HCT116 (cell line): ENCODE results near the gene IBA57. TPM values are rescaled to one million over a fixed set of nuclear protein-coding genes. Genes with fewer than 3 reads are reported as not detected.

ENCODE experiments used
- ATAC-seq: fragments of 200-7000 bp; cut with Tn5 transposase; 2 replicates; pipeline ENCODE4 v1.9.1; 2020; ENCODE audit warnings: mild to moderate bottlenecking, moderate library complexity
- BruUV-seq: library from RNA; stranded (reverse); fragments of 400-500 nt; replicated peaks from 2 replicates; lab custom pipeline; 2021; lab: Mats Ljungman, UMichigan
- CTCF ChIA-PET: fragments of 300-600 bp; sonication (Branson Sonifier 250); formaldehyde crosslinking; loops from one replicate; lab custom pipeline; 2021; ENCODE audit warnings: antibody characterized with exemption; lab: Charles Lee
- POLR2A ChIA-PET: fragments of 300-600, 350-600 bp; sonication (Branson Sonifier 250); formaldehyde crosslinking; loops from one replicate; lab custom pipeline; 2021; ENCODE audit warnings: antibody characterized with exemption; lab: Charles Lee
- RAD21 ChIA-PET, 2 experiments: fragments of 300-600 bp; sonication (Branson Sonifier 250); formaldehyde crosslinking; loops; one replicate each; lab custom pipeline; 2023; ENCODE audit warnings: low total read pairs in 2 of 2; ENCODE audit not compliant: uncharacterized antibody in 2 of 2, unreplicated experiment in 2 of 2, low non-redundant PET in 1 of 2; lab: Charles Lee
- DNase-seq: peaks from one replicate; pipeline ENCODE4 v3.0.0-alpha.2; 2010; ENCODE audit warnings: low read depth, low spot score
- H2AFZ ChIP-seq: fragments of 200-600 bp; shearing (Covaris generic), sonication (generic); 2 replicates; pipeline ENCODE4 v1.6.1; 2017; ENCODE audit warnings: low read depth, mixed run types, mixed read lengths, antibody characterized with exemption, low read length; ENCODE audit not compliant: poor library complexity, severe bottlenecking
- H3K27ac ChIP-seq: 2 replicates; pipeline ENCODE4 v1.5.1; 2012; ENCODE audit warnings: low read depth, low read length
- H3K27me3 ChIP-seq: fragments of 200-600 bp; sonication (generic); 2 replicates; pipeline ENCODE4 v1.6.1; 2016; ENCODE audit warnings: mixed run types, low read length, mixed read lengths; ENCODE audit not compliant: insufficient read depth
- H3K36me3 ChIP-seq, 2 experiments: fragments of 200-500 bp in 1 of 2; fragments of 200-600 bp in 1 of 2; sonication (Bioruptor generic) in 1 of 2; sonication (generic) in 1 of 2; 2 replicates each; pipeline versions ENCODE4 v1.5.1 to v1.6.1; 2014 to 2016; ENCODE audit warnings: low read length in 2 of 2, inconsistent platforms in 1 of 2, mixed read lengths in 1 of 2, mixed run types in 1 of 2; ENCODE audit not compliant: insufficient read depth in 2 of 2, control insufficient read depth in 1 of 2
- H3K4me1 ChIP-seq, 2 experiments: fragments of 200-600 bp in 1 of 2; sonication (generic) in 1 of 2; 2 replicates each; pipeline versions ENCODE4 v1.5.1 to v1.6.1; 2012 to 2017; ENCODE audit warnings: low read length in 2 of 2, inconsistent platforms in 1 of 2, mild to moderate bottlenecking in 1 of 2, mixed read lengths in 1 of 2, mixed run types in 1 of 2, moderate library complexity in 1 of 2; ENCODE audit not compliant: insufficient read depth in 2 of 2, control insufficient read depth in 1 of 2
- H3K4me2 ChIP-seq: fragments of 200-600 bp; sonication (generic); 2 replicates; pipeline ENCODE4 v1.6.1; 2017; ENCODE audit warnings: mixed run types, low read length, mixed read lengths
- H3K4me3 ChIP-seq, 2 experiments: fragments of 200-600 bp in 1 of 2; sonication (generic) in 1 of 2; replicated peaks in 1 of 2; 2 replicates each; pipeline ENCODE4 v1.5.1; 2011 to 2016; ENCODE audit warnings: low read length in 2 of 2, control low read depth in 1 of 2, low read depth in 1 of 2, mild to moderate bottlenecking in 1 of 2, mixed read lengths in 1 of 2, mixed run types in 1 of 2
- H3K79me2 ChIP-seq: fragments of 200-600 bp; sonication (generic); 2 replicates; pipeline ENCODE4 v1.6.1; 2017; ENCODE audit warnings: mild to moderate bottlenecking, mixed run types, low read length, moderate library complexity, mixed read lengths; ENCODE audit not compliant: insufficient read depth
- H3K9ac ChIP-seq: fragments of 200-600 bp; sonication (generic); 2 replicates; pipeline ENCODE4 v1.6.1; 2016; ENCODE audit warnings: low read length, mixed read lengths
- H3K9me2 ChIP-seq: fragments of 200-600 bp; sonication (generic), shearing (Covaris generic); 2 replicates; pipeline ENCODE4 v1.6.1; 2017; ENCODE audit warnings: mixed run types, mild to moderate bottlenecking, moderate library complexity; ENCODE audit not compliant: insufficient read depth
- H3K9me3 ChIP-seq, 2 experiments: fragments of 200-500 bp in 1 of 2; fragments of 200-600 bp in 1 of 2; sonication (Bioruptor generic) in 1 of 2; sonication (generic) in 1 of 2; 2 replicates each; pipeline ENCODE4 v1.6.1; 2014 to 2017; ENCODE audit warnings: low read length in 2 of 2, mixed read lengths in 2 of 2, inconsistent platforms in 1 of 2, low read depth in 1 of 2, mild to moderate bottlenecking in 1 of 2, mixed run types in 1 of 2, moderate library complexity in 1 of 2; ENCODE audit not compliant: control insufficient read depth in 1 of 2, insufficient read depth in 1 of 2
- H4K20me1 ChIP-seq: fragments of 200-600 bp; sonication (generic), shearing (Covaris generic); 2 replicates; pipeline ENCODE4 v1.6.1; 2017; ENCODE audit warnings: mixed run types, mild to moderate bottlenecking, moderate library complexity; ENCODE audit not compliant: insufficient read depth
- CBX3 ChIP-seq: IDR thresholded peaks from 2 replicates; pipeline ENCODE4 v1.6.1; 2012; ENCODE audit warnings: low read depth
- ELF1 ChIP-seq: IDR thresholded peaks from 2 replicates; pipeline ENCODE4 v1.6.1; 2012; ENCODE audit warnings: low read depth, borderline replicate concordance
- EZH2 ChIP-seq: fragments of 200-600 bp; sonication (generic); IDR thresholded peaks from 2 replicates; pipeline ENCODE4 v1.6.1; 2017; ENCODE audit warnings: antibody characterized with exemption, mixed run types
- EZH2phosphoT487 ChIP-seq: fragments of 200-600 bp; IDR thresholded peaks from 2 replicates; pipeline ENCODE4 v1.6.1; 2018; ENCODE audit warnings: antibody characterized with exemption, borderline replicate concordance
- JUND ChIP-seq: IDR thresholded peaks from 2 replicates; pipeline ENCODE4 v1.6.1; 2012
- POLR2A ChIP-seq: IDR thresholded peaks from 2 replicates; pipeline ENCODE4 v1.7.0; 2011; ENCODE audit warnings: borderline replicate concordance; ENCODE audit not compliant: insufficient read depth, insufficient read length; ENCODE audit errors: extremely low read depth
- POLR2AphosphoS5 ChIP-seq: IDR thresholded peaks from 2 replicates; pipeline ENCODE4 v1.6.1; 2011; ENCODE audit warnings: mild to moderate bottlenecking, low read depth, low read length, moderate library complexity
- RAD21 ChIP-seq: IDR thresholded peaks from 2 replicates; pipeline ENCODE4 v1.6.1; 2012; ENCODE audit warnings: low read depth, mild to moderate bottlenecking
- SIN3A ChIP-seq: IDR thresholded peaks from 2 replicates; pipeline ENCODE4 v1.6.1; 2012; ENCODE audit warnings: low read depth
- SRF ChIP-seq: IDR thresholded peaks from 2 replicates; pipeline ENCODE4 v1.6.1; 2012; ENCODE audit warnings: low read depth
- YY1 ChIP-seq: IDR thresholded peaks from 2 replicates; pipeline ENCODE4 v1.6.1; 2011; ENCODE audit warnings: low read length, low read depth, moderate library complexity, mild to moderate bottlenecking; ENCODE audit not compliant: insufficient replicate concordance; ENCODE audit errors: extremely low read depth
- ZFX ChIP-seq: fragments of 450-650 bp; IDR thresholded peaks from 2 replicates; pipeline ENCODE4 v1.6.1; 2017
- ZNF274 ChIP-seq: fragments of 200-500 bp; sonication (Bioruptor generic); IDR thresholded peaks from 2 replicates; pipeline ENCODE4 v1.6.1; 2014; ENCODE audit warnings: mild to moderate bottlenecking, low read depth, low read length, inconsistent platforms
- intact Hi-C: fragments of 100-400 bp; cut with micrococcal nuclease; formaldehyde crosslinking; loops from 2 replicates; pipeline ENCODE4 v1.10.0; 2022
- total RNA-seq: library from RNA; stranded (reverse); gene quantifications from one replicate; pipeline ENCODE4 v1.2.1, GENCODE V29; 2021; ENCODE audit not compliant: unreplicated experiment
- TF ChIP-seq, protein P1 (sequence below): IDR thresholded peaks from 2 replicates; pipeline ENCODE4 v1.6.1; 2012; ENCODE audit warnings: low read depth
- TF ChIP-seq, protein P2 (sequence below): IDR thresholded peaks from 2 replicates; pipeline ENCODE4 v1.6.1; 2011; ENCODE audit warnings: mild to moderate bottlenecking, low read length, moderate library complexity; ENCODE audit not compliant: insufficient replicate concordance; ENCODE audit errors: extremely low read depth
- TF ChIP-seq, protein P3 (sequence below): IDR thresholded peaks from 2 replicates; pipeline ENCODE4 v1.6.1; 2012
- TF ChIP-seq, protein P4 (sequence below): IDR thresholded peaks from 2 replicates; pipeline ENCODE4 v1.6.1; 2012
- TF ChIP-seq, protein P5 (sequence below), 3 experiments: fragments of 200-600 bp in 1 of 3; sonication (generic) in 1 of 3; IDR thresholded peaks in 2 of 3; conservative IDR thresholded peaks in 1 of 3; 2 replicates each; pipeline ENCODE4 v1.5.1; 2012 to 2017; ENCODE audit warnings: low read depth in 2 of 3, low read length in 2 of 3, antibody characterized with exemption in 1 of 3, borderline replicate concordance in 1 of 3, control low read depth in 1 of 3, mild to moderate bottlenecking in 1 of 3, mixed read lengths in 1 of 3, mixed run types in 1 of 3, moderate library complexity in 1 of 3; ENCODE audit not compliant: insufficient read depth in 1 of 3

Gene IBA57
- total RNA-seq, 1 experiment from 2014 or later, result 11.6 TPM

- Histone ChIP-seq H3K9me3 (no peaks in the 10 kb centered on the region), H3K9ac (peak overlapping the region; percentile 85), H3K4me2 (peak overlapping the region; percentile 98), H3K9me2 (no peaks in the 10 kb centered on the region), H3K4me3 (peak overlapping the region; percentile 68 to 76), H2AFZ (no peak overlapping the region)
- intact Hi-C loops, result loop anchor here (1.0 kb wide), 1 partner anchor 24 kb away; the partner anchor contains the start of gene GUK1
- POLR2A ChIA-PET, result interaction anchor here (1.0 to 1.6 kb wide), 6 partner anchors 9 to 29 kb away, joined by 3 to 12 read pairs (median 4); no protein-coding TSS in a partner anchor
- RAD21 ChIA-PET, result interaction anchor here in 1 of 2 experiments (1.5 kb wide), 1 partner anchor 9 kb away, joined by 4 read pairs; no protein-coding TSS in a partner anchor
- TF ChIP-seq ZFX, result no peak
- TF ChIP-seq, protein P1, sequence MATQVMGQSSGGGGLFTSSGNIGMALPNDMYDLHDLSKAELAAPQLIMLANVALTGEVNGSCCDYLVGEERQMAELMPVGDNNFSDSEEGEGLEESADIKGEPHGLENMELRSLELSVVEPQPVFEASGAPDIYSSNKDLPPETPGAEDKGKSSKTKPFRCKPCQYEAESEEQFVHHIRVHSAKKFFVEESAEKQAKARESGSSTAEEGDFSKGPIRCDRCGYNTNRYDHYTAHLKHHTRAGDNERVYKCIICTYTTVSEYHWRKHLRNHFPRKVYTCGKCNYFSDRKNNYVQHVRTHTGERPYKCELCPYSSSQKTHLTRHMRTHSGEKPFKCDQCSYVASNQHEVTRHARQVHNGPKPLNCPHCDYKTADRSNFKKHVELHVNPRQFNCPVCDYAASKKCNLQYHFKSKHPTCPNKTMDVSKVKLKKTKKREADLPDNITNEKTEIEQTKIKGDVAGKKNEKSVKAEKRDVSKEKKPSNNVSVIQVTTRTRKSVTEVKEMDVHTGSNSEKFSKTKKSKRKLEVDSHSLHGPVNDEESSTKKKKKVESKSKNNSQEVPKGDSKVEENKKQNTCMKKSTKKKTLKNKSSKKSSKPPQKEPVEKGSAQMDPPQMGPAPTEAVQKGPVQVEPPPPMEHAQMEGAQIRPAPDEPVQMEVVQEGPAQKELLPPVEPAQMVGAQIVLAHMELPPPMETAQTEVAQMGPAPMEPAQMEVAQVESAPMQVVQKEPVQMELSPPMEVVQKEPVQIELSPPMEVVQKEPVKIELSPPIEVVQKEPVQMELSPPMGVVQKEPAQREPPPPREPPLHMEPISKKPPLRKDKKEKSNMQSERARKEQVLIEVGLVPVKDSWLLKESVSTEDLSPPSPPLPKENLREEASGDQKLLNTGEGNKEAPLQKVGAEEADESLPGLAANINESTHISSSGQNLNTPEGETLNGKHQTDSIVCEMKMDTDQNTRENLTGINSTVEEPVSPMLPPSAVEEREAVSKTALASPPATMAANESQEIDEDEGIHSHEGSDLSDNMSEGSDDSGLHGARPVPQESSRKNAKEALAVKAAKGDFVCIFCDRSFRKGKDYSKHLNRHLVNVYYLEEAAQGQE, result no peak
- no peak for TF ChIP-seq JUND
- no peak for TF ChIP-seq CBX3
- TF ChIP-seq RAD21, result no peak
- TF ChIP-seq POLR2A, result no peak
- TF ChIP-seq, protein P2, sequence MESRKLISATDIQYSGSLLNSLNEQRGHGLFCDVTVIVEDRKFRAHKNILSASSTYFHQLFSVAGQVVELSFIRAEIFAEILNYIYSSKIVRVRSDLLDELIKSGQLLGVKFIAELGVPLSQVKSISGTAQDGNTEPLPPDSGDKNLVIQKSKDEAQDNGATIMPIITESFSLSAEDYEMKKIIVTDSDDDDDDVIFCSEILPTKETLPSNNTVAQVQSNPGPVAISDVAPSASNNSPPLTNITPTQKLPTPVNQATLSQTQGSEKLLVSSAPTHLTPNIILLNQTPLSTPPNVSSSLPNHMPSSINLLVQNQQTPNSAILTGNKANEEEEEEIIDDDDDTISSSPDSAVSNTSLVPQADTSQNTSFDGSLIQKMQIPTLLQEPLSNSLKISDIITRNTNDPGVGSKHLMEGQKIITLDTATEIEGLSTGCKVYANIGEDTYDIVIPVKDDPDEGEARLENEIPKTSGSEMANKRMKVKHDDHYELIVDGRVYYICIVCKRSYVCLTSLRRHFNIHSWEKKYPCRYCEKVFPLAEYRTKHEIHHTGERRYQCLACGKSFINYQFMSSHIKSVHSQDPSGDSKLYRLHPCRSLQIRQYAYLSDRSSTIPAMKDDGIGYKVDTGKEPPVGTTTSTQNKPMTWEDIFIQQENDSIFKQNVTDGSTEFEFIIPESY, result no peak
- TF ChIP-seq, protein P3, sequence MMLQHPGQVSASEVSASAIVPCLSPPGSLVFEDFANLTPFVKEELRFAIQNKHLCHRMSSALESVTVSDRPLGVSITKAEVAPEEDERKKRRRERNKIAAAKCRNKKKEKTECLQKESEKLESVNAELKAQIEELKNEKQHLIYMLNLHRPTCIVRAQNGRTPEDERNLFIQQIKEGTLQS, result no peak
- TF ChIP-seq, protein P4, sequence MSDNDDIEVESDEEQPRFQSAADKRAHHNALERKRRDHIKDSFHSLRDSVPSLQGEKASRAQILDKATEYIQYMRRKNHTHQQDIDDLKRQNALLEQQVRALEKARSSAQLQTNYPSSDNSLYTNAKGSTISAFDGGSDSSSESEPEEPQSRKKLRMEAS, result no peak
- TF ChIP-seq, protein P5, sequence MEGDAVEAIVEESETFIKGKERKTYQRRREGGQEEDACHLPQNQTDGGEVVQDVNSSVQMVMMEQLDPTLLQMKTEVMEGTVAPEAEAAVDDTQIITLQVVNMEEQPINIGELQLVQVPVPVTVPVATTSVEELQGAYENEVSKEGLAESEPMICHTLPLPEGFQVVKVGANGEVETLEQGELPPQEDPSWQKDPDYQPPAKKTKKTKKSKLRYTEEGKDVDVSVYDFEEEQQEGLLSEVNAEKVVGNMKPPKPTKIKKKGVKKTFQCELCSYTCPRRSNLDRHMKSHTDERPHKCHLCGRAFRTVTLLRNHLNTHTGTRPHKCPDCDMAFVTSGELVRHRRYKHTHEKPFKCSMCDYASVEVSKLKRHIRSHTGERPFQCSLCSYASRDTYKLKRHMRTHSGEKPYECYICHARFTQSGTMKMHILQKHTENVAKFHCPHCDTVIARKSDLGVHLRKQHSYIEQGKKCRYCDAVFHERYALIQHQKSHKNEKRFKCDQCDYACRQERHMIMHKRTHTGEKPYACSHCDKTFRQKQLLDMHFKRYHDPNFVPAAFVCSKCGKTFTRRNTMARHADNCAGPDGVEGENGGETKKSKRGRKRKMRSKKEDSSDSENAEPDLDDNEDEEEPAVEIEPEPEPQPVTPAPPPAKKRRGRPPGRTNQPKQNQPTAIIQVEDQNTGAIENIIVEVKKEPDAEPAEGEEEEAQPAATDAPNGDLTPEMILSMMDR (IDR thresholded peaks at IDR 0.05 in 2 of 3, conservative IDR thresholded peaks at IDR 0.05 in 1 of 3; ENCODE audit: borderline replicate concordance in 1 of 3, insufficient read depth in 1 of 3, low read depth in 2 of 3, low read length in 2 of 3), result no peak
- no peak for TF ChIP-seq EZH2
- no peak for TF ChIP-seq YY1
- TF ChIP-seq SIN3A, result no peak; the same call in 1 of the 2 replicates
- TF ChIP-seq ZNF274, result no peak
- TF ChIP-seq EZH2phosphoT487, result no peak
- no peak for TF ChIP-seq ELF1
- TF ChIP-seq SRF, result no peak
- no peak for TF ChIP-seq POLR2AphosphoS5
- TF ChIP-seq, all 23 proteins: peak for 0
- DNase-seq (no peak), ATAC-seq (peak; percentile 0)
- no peaks in the 10 kb centered on the region for H3K27me3 ChIP-seq
- peak overlapping the region; percentile 68 for H3K27ac ChIP-seq
- H3K4me1 ChIP-seq, result peaks cover 10 to 39% of the 10 kb centered on the region in 2 experiments
- BruUV-seq, result TSS peak; percentile 97
- H3K36me3 ChIP-seq, result no peaks in the 10 kb centered on the region
- H3K79me2 ChIP-seq, result peaks cover 29% of the 10 kb centered on the region
- H4K20me1 ChIP-seq, result no peaks in the 10 kb centered on the region
- CTCF ChIA-PET, result interaction anchor here (0.6 to 3.6 kb wide), 13 partner anchors 9 to 166 kb away, joined by 3 to 15 read pairs (median 4); no protein-coding TSS in a partner anchor
Measured at GRCh38 chr1:228164561-228165371, 838 bp upstream of the IBA57 start.
